Gastrocnemius medialis (tissue), 4 donors: ENCODE data around the gene GIT2.

ENCODE experiments used
- CTCF ChIP-seq, 5 experiments: fragments of 450-650 bp in 3 of 5; fragments of 200-600 bp in 2 of 5; sonication (generic) in 2 of 5; IDR thresholded peaks in 4 of 5; conservative IDR thresholded peaks in 1 of 5; 1 replicate in 4 of 5; 2 replicates in 1 of 5; pipeline ENCODE4 v1.5.1; 2016 to 2019; ENCODE audit warnings: antibody characterized with exemption in 5 of 5, mild to moderate bottlenecking in 3 of 5, moderate library complexity in 3 of 5
- POLR2A ChIP-seq, 2 donors: fragments of 450-650 bp; IDR thresholded peaks; one replicate each; pipeline ENCODE4 v1.6.1; 2017; ENCODE audit warnings: antibody characterized with exemption in 2 of 2, mild to moderate bottlenecking in 2 of 2, moderate library complexity in 2 of 2

DNA sequence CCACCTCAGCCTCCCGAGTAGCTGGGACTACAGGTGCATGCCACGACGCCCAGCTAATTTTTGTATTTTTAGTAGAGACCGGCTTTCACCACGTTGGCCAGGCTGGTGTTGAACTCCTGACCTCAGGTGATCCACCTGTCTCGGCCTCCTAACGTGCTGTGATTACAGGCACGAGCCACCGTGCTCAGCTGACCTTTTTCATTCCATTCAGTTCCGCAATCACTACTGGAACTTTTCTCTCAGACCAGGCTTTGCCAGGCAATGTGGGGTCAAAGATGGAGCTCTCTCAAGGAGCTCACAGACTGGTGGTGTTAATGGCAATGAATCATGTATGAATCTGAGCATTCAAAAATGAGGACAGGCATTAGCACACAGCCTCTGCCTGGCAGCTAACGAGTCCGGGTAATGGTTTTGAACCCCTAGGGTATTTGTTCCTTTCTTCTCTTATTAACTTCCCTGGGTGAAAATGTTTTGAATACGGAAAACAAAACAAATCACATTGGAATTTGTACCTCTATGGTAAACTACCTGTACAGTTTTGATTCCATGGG lies 105.5 kb downstream of the GIT2 start:
- TF ChIP-seq CTCF (IDR thresholded peaks at IDR 0.05 in 4 of 5, conservative IDR thresholded peaks at IDR 0.05 in 1 of 5) (no peak), POLR2A (IDR thresholded peaks at IDR 0.05) (no peak)
